Liver (tissue), 9 donors: ENCODE measurements around the gene BIK. TPM values are rescaled to one million over a fixed set of nuclear protein-coding genes. Genes with fewer than 3 reads are reported as not detected.

Source experiments
- DNase-seq: peaks from one replicate; pipeline ENCODE4 v3.0.0-alpha.2; 2017; ENCODE audit warnings: low spot score
- H3K27ac ChIP-seq, 2 donors: one replicate each; pipeline ENCODE4 v1.7.0; 2013; ENCODE audit warnings: inconsistent platforms in 2 of 2, low read length in 2 of 2, control low read depth in 1 of 2, low read depth in 1 of 2, mild to moderate bottlenecking in 1 of 2
- H3K27me3 ChIP-seq, 4 donors: one replicate each; pipeline versions ENCODE4 v1.6.1 to v1.7.0; 2013; ENCODE audit warnings: low read length in 3 of 4, inconsistent platforms in 1 of 4, mild to moderate bottlenecking in 1 of 4, moderate library complexity in 1 of 4; ENCODE audit not compliant: control insufficient read depth in 4 of 4, insufficient read depth in 4 of 4
- H3K36me3 ChIP-seq, 4 donors: one replicate each; pipeline versions ENCODE4 v1.6.1 to v1.7.0; 2013; ENCODE audit warnings: low read length in 3 of 4, mild to moderate bottlenecking in 3 of 4, low read depth in 1 of 4, moderate library complexity in 1 of 4; ENCODE audit not compliant: control insufficient read depth in 4 of 4, insufficient read depth in 3 of 4
- H3K4me1 ChIP-seq, 4 donors: one replicate each; pipeline versions ENCODE4 v1.6.1 to v1.7.0; 2013; ENCODE audit warnings: low read length in 3 of 4, mild to moderate bottlenecking in 3 of 4, moderate library complexity in 1 of 4; ENCODE audit not compliant: control insufficient read depth in 4 of 4, insufficient read depth in 4 of 4
- H3K4me3 ChIP-seq, 3 donors: one replicate each; pipeline versions ENCODE4 v1.6.1 to v1.7.0; 2013; ENCODE audit warnings: low read length in 3 of 3, control low read depth in 1 of 3, low read depth in 1 of 3, mild to moderate bottlenecking in 1 of 3
- H3K9ac ChIP-seq, 2 donors: one replicate each; pipeline ENCODE4 v1.7.0; 2013; ENCODE audit warnings: low read length in 2 of 2, mild to moderate bottlenecking in 2 of 2, moderate library complexity in 2 of 2, control low read depth in 1 of 2, low read depth in 1 of 2
- H3K9me3 ChIP-seq, 4 donors: one replicate each; pipeline versions ENCODE4 v1.6.1 to v1.7.0; 2013; ENCODE audit warnings: low read length in 3 of 4; ENCODE audit not compliant: control insufficient read depth in 4 of 4
- ATF3 ChIP-seq: IDR thresholded peaks from 2 replicates; pipeline ENCODE4 v1.6.1; 2016; ENCODE audit warnings: antibody characterized with exemption
- EGR1 ChIP-seq, 2 donors: IDR thresholded peaks; 2 replicates each; pipeline ENCODE4 v1.6.1; 2016 to 2018; ENCODE audit warnings: antibody characterized with exemption in 2 of 2, low read depth in 2 of 2
- FOXA1 ChIP-seq: IDR thresholded peaks from 2 replicates; pipeline ENCODE4 v1.6.1; 2016; ENCODE audit warnings: antibody characterized with exemption
- GABPA ChIP-seq, 2 donors: IDR thresholded peaks in 1 of 2; conservative IDR thresholded peaks in 1 of 2; 2 replicates each; pipeline ENCODE4 v1.6.1; 2016; ENCODE audit warnings: antibody characterized with exemption in 2 of 2, mild to moderate bottlenecking in 1 of 2, moderate library complexity in 1 of 2
- HNF4A ChIP-seq, 2 donors: conservative IDR thresholded peaks; 2 replicates each; pipeline ENCODE4 v1.6.1; 2016; ENCODE audit warnings: antibody characterized with exemption in 2 of 2, mild to moderate bottlenecking in 2 of 2
- HNF4G ChIP-seq: IDR thresholded peaks from 2 replicates; pipeline ENCODE4 v1.6.1; 2016; ENCODE audit warnings: antibody characterized with exemption
- JUND ChIP-seq, 2 donors: IDR thresholded peaks; 2 replicates each; pipeline ENCODE4 v1.6.1; 2016; ENCODE audit warnings: antibody characterized with exemption in 2 of 2
- NR2F2 ChIP-seq: IDR thresholded peaks from 2 replicates; pipeline ENCODE4 v1.6.1; 2016; ENCODE audit warnings: antibody characterized with exemption
- RAD21 ChIP-seq, 2 donors: IDR thresholded peaks; 2 replicates each; pipeline ENCODE4 v1.6.1; 2016; ENCODE audit warnings: antibody characterized with exemption in 2 of 2, mild to moderate bottlenecking in 2 of 2
- REST ChIP-seq: IDR thresholded peaks from 2 replicates; pipeline ENCODE4 v1.6.1; 2016; ENCODE audit warnings: antibody characterized with exemption, mild to moderate bottlenecking
- RXRA ChIP-seq, 2 donors: IDR thresholded peaks; 2 replicates each; pipeline ENCODE4 v1.6.1; 2017 to 2018; ENCODE audit warnings: antibody characterized with exemption in 2 of 2, mild to moderate bottlenecking in 1 of 2
- SP1 ChIP-seq: IDR thresholded peaks from 2 replicates; pipeline ENCODE4 v1.6.1; 2018; ENCODE audit warnings: antibody characterized with exemption, mild to moderate bottlenecking
- TAF1 ChIP-seq: conservative IDR thresholded peaks from 2 replicates; pipeline ENCODE4 v1.6.1; 2016; ENCODE audit warnings: antibody characterized with exemption, mild to moderate bottlenecking
- YY1 ChIP-seq: IDR thresholded peaks from 2 replicates; pipeline ENCODE4 v1.6.1; 2016; ENCODE audit warnings: antibody characterized with exemption, mild to moderate bottlenecking
- ZBTB33 ChIP-seq: IDR thresholded peaks from 2 replicates; pipeline ENCODE4 v1.6.1; 2016; ENCODE audit warnings: antibody characterized with exemption
- WGBS: extraction: QIAGEN DNeasy Blood & Tissue Kit; methylation state at CpG from one replicate; pipeline ENCODE4 v1.1.7; 2013; 5-methylcytosine and 5-hydroxymethylcytosine counted together
- polyA plus RNA-seq, 2 donors: library from polyadenylated mRNA; stranded (reverse) in 1 of 2; unstranded in 1 of 2; fragments of 200-250 nt in 1 of 2; fragments of >200 nt in 1 of 2; fragmentation: Nextera tagmentation in 1 of 2; extraction: Ambion mirVana in 1 of 2; gene quantifications; one replicate each; pipeline versions ENCODE4 v1.2.1 to v1.2.3, GENCODE V29; 2013 to 2015
- total RNA-seq, 2 donors: library from RNA; depleted of rRNA; stranded (reverse); fragments of >200 nt; gene quantifications; one replicate each; pipeline ENCODE4 v1.2.3, GENCODE V29; 2014
- TF ChIP-seq, protein P1 (sequence below): fragments of 150-350 bp; IDR thresholded peaks from 2 replicates; pipeline ENCODE4 v1.5.1; 2017; ENCODE audit warnings: improper control_type of control experiment, low read depth, low read length; ENCODE audit not compliant: missing input control
- TF ChIP-seq, protein P2 (sequence below): IDR thresholded peaks from 2 replicates; pipeline ENCODE4 v1.6.1; 2016; ENCODE audit warnings: antibody characterized with exemption
- donor health status: healthy.
- donor health status: healthy.
- donor health status: healthy.
- donor health status: healthy.
- donor health status: healthy.

Gene BIK
- total and polyA plus RNA-seq, 4 donors = 0.23 to 0.89 (median 0.33) TPM; not detected in 1

DNA sequence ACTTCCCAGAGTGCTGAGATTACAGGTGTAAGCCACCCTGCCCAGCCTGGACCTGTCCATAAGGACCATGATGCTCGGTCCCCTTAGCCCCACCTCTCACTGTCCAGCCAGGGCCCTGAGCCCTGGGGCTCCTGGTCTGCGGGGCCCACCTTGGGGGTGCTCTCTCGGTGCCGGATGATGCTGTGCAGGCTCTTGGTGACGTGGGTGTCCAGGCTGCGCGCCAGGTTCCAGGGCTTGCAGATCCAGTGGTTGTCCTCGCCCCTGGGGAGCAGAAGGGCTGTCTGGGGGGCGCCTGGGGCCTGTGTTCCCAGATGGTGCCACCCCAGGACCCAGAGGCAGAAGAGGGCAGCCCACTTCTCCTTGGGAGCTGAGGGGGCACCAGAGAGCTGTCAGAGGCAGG is 63.0 kb downstream of the BIK start:
- DNase-seq = no peak
- Histone ChIP-seq H3K9me3 (no peaks in the 10 kb centered on the region), H3K36me3 (peaks cover 16 to 59% (median 21%) of the 10 kb centered on the region in 4 donors), H3K27ac (no peak overlapping the region), H3K9ac (no peak overlapping the region), H3K4me1 (no peaks in the 10 kb centered on the region), H3K27me3 (no peaks in the 10 kb centered on the region), H3K4me3 (no peak overlapping the region)
- TF ChIP-seq EGR1 (IDR thresholded peaks at IDR 0.05; ENCODE audit: low read depth in 2 of 2) (no peak), JUND (IDR thresholded peaks at IDR 0.05) (no peak), YY1 (no peak)
- WGBS = 98% methylated on average over 9 of the region's 9 CpGs

GRCh38 chr22:43173976-43174720 is 63.6 kb downstream of the BIK start:
- peaks cover 19 to 65% (median 25%) of the 10 kb centered on the region in 4 donors for H3K36me3 ChIP-seq
- H3K4me1 ChIP-seq = no peaks in the 10 kb centered on the region
- no peak overlapping the region for H3K4me3 ChIP-seq
- H3K27ac ChIP-seq = no peak overlapping the region
- H3K9me3 ChIP-seq = no peaks in the 10 kb centered on the region
- H3K27me3 ChIP-seq = no peaks in the 10 kb centered on the region
- 97% methylated on average over 39 of the region's 39 CpGs for WGBS
- no peak for TF ChIP-seq ATF3
- TF ChIP-seq FOXA1 = no peak
- no peak for TF ChIP-seq NR2F2
- TF ChIP-seq, protein P1, sequence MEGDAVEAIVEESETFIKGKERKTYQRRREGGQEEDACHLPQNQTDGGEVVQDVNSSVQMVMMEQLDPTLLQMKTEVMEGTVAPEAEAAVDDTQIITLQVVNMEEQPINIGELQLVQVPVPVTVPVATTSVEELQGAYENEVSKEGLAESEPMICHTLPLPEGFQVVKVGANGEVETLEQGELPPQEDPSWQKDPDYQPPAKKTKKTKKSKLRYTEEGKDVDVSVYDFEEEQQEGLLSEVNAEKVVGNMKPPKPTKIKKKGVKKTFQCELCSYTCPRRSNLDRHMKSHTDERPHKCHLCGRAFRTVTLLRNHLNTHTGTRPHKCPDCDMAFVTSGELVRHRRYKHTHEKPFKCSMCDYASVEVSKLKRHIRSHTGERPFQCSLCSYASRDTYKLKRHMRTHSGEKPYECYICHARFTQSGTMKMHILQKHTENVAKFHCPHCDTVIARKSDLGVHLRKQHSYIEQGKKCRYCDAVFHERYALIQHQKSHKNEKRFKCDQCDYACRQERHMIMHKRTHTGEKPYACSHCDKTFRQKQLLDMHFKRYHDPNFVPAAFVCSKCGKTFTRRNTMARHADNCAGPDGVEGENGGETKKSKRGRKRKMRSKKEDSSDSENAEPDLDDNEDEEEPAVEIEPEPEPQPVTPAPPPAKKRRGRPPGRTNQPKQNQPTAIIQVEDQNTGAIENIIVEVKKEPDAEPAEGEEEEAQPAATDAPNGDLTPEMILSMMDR = no peak
- TF ChIP-seq HNF4A (conservative IDR thresholded peaks at IDR 0.05) = no peak
- no peak for TF ChIP-seq YY1
- TF ChIP-seq HNF4G = no peak
- TF ChIP-seq SP1 = no peak
- TF ChIP-seq RXRA (IDR thresholded peaks at IDR 0.05) = no peak
- TF ChIP-seq GABPA (IDR thresholded peaks at IDR 0.05 in 1 of 2, conservative IDR thresholded peaks at IDR 0.05 in 1 of 2) = no peak
- TF ChIP-seq REST = no peak
- TF ChIP-seq, protein P2, sequence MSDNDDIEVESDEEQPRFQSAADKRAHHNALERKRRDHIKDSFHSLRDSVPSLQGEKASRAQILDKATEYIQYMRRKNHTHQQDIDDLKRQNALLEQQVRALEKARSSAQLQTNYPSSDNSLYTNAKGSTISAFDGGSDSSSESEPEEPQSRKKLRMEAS = no peak
- TF ChIP-seq TAF1 = no peak
- no peak for TF ChIP-seq RAD21 (IDR thresholded peaks at IDR 0.05)
- TF ChIP-seq EGR1 (IDR thresholded peaks at IDR 0.05; ENCODE audit: low read depth in 2 of 2) = no peak
- TF ChIP-seq ZBTB33 = no peak
- TF ChIP-seq JUND (IDR thresholded peaks at IDR 0.05) = no peak
- no peak for DNase-seq
- H3K9ac ChIP-seq = no peak overlapping the region
